Measurements from ENCODE around the gene UQCC2. TPM values are rescaled to one million over a fixed set of nuclear protein-coding genes. Genes with fewer than 3 reads are reported as not detected.

The UQCC2 gene
- total RNA-seq, 1 experiment from 2014 or later = 71.2 TPM

- Histone ChIP-seq H4K20me1 (ENCODE audit: insufficient read depth) (no peaks in the 10 kb centered on the region), H3K27ac (peak overlapping the region; percentile 71), H3F3A (ENCODE audit: insufficient read depth, low read depth) (peaks cover 20% of the 10 kb centered on the region; the same call in 1 of the 2 replicates), H3K4me2 (peak overlapping the region; percentile 44), H3K4me3 (no peak overlapping the region), H3K36me3 (ENCODE audit: low read depth) (no peaks in the 10 kb centered on the region), H3K9me2 (ENCODE audit: insufficient read depth) (no peaks in the 10 kb centered on the region), H3K27me3 (ENCODE audit: insufficient read depth, low read depth) (no peaks in the 10 kb centered on the region), H2AFZ (peak overlapping the region; percentile 10; the same call in 1 of the 2 replicates), H3K79me2 (ENCODE audit: low read depth) (no peaks in the 10 kb centered on the region), H3K9me3 (ENCODE audit: insufficient read depth, low read depth) (no peaks in the 10 kb centered on the region), H3K4me1 (replicated peaks; ENCODE audit: insufficient read depth) (peaks cover 44% of the 10 kb centered on the region)
- TF ChIP-seq, protein P1, sequence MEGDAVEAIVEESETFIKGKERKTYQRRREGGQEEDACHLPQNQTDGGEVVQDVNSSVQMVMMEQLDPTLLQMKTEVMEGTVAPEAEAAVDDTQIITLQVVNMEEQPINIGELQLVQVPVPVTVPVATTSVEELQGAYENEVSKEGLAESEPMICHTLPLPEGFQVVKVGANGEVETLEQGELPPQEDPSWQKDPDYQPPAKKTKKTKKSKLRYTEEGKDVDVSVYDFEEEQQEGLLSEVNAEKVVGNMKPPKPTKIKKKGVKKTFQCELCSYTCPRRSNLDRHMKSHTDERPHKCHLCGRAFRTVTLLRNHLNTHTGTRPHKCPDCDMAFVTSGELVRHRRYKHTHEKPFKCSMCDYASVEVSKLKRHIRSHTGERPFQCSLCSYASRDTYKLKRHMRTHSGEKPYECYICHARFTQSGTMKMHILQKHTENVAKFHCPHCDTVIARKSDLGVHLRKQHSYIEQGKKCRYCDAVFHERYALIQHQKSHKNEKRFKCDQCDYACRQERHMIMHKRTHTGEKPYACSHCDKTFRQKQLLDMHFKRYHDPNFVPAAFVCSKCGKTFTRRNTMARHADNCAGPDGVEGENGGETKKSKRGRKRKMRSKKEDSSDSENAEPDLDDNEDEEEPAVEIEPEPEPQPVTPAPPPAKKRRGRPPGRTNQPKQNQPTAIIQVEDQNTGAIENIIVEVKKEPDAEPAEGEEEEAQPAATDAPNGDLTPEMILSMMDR (conservative IDR thresholded peaks at IDR 0.05) = no peak
- no peak for TF ChIP-seq EZH2 (IDR thresholded peaks at IDR 0.05; ENCODE audit: low read depth)
- intact Hi-C loops (cut with micrococcal nuclease; ENCODE audit: unreplicated experiment) = no loop called here
- ChIA-PET CTCF (interaction anchor here (0.7 kb wide), 1 partner anchor 29 kb away, joined by 6 read pairs; the partner anchor contains the start of gene UQCC2), POLR2A (ENCODE audit: unreplicated experiment) (interaction anchor here (0.6 kb wide), 1 partner anchor 1105 kb away, joined by 4 read pairs; no protein-coding TSS in a partner anchor)
- DNase-seq = peak; percentile 34 to 83
- no TSS peak for BruUV-seq (replicated peaks)
Measured at GRCh38 chr6:33740204-33740608, 28.7 kb upstream of the UQCC2 start.

GRCh38 chr6:33739571-33739970, 28.1 kb upstream of the UQCC2 start:
- CTCF ChIA-PET = interaction anchor here (0.7 kb wide), 1 partner anchor 28 kb away, joined by 6 read pairs; the partner anchor contains the start of gene UQCC2

GRCh38 chr6:33738879-33739278, 27.4 kb upstream of the UQCC2 start:
- H3K9me2 ChIP-seq (ENCODE audit: insufficient read depth) = no peaks in the 10 kb centered on the region
- ChIA-PET POLR2A (ENCODE audit: unreplicated experiment) (no interaction called here), CTCF (no interaction called here)
- intact Hi-C loops (cut with micrococcal nuclease; ENCODE audit: unreplicated experiment) = no loop called here
- DNase-seq = no peak
- H3F3A ChIP-seq (ENCODE audit: insufficient read depth, low read depth) = peaks cover 17% of the 10 kb centered on the region; the same call in 1 of the 2 replicates
- no peaks in the 10 kb centered on the region for H3K36me3 ChIP-seq (ENCODE audit: low read depth)
- H3K4me2 ChIP-seq = no peak overlapping the region
- H3K4me3 ChIP-seq = no peak overlapping the region
- no peak overlapping the region for H2AFZ ChIP-seq
- no peaks in the 10 kb centered on the region for H3K79me2 ChIP-seq (ENCODE audit: low read depth)
- no peak overlapping the region for H3K27ac ChIP-seq
- H3K9me3 ChIP-seq (ENCODE audit: insufficient read depth, low read depth) = no peaks in the 10 kb centered on the region
- H3K27me3 ChIP-seq (ENCODE audit: insufficient read depth, low read depth) = no peaks in the 10 kb centered on the region
- peaks cover 32% of the 10 kb centered on the region for H3K4me1 ChIP-seq (replicated peaks; ENCODE audit: insufficient read depth)
- BruUV-seq (replicated peaks) = no TSS peak
- TF ChIP-seq, protein P1 (conservative IDR thresholded peaks at IDR 0.05) = no peak
- no peak for TF ChIP-seq EZH2 (IDR thresholded peaks at IDR 0.05; ENCODE audit: low read depth)
- H4K20me1 ChIP-seq (ENCODE audit: insufficient read depth) = no peaks in the 10 kb centered on the region

More at GRCh38 chr6:33739571-33739970, 28.1 kb upstream of the UQCC2 start:
- H3K4me2 ChIP-seq = peak overlapping the region; percentile 44
- intact Hi-C loops (cut with micrococcal nuclease; ENCODE audit: unreplicated experiment) = no loop called here
- no peaks in the 10 kb centered on the region for H3K36me3 ChIP-seq (ENCODE audit: low read depth)
- DNase-seq = no peak
- peak overlapping the region; percentile 71 for H3K27ac ChIP-seq
- H3F3A ChIP-seq (ENCODE audit: insufficient read depth, low read depth) = peaks cover 19% of the 10 kb centered on the region; the same call in 1 of the 2 replicates
- POLR2A ChIA-PET (ENCODE audit: unreplicated experiment) = no interaction called here
- no peaks in the 10 kb centered on the region for H3K9me3 ChIP-seq (ENCODE audit: insufficient read depth, low read depth)
- no peaks in the 10 kb centered on the region for H3K9me2 ChIP-seq (ENCODE audit: insufficient read depth)
- peaks cover 38% of the 10 kb centered on the region for H3K4me1 ChIP-seq (replicated peaks; ENCODE audit: insufficient read depth)
- no peaks in the 10 kb centered on the region for H3K27me3 ChIP-seq (ENCODE audit: insufficient read depth, low read depth)
- no peak overlapping the region; the same call in 1 of the 2 replicates for H2AFZ ChIP-seq
- no TSS peak for BruUV-seq (replicated peaks)
- no peaks in the 10 kb centered on the region for H4K20me1 ChIP-seq (ENCODE audit: insufficient read depth)
- TF ChIP-seq, protein P1 (conservative IDR thresholded peaks at IDR 0.05) = no peak
- no peak for TF ChIP-seq EZH2 (IDR thresholded peaks at IDR 0.05; ENCODE audit: low read depth)
- H3K79me2 ChIP-seq (ENCODE audit: low read depth) = no peaks in the 10 kb centered on the region
- H3K4me3 ChIP-seq = no peak overlapping the region

All from PC-9 (cell line).